NCI-H82 (cell line): Measurements from ENCODE around the gene ZNF335.
"Not testable (repeated sequence)": the region's sequence is repeated elsewhere in the genome, so short reads cannot be mapped to it uniquely, and the experiment has no call there.

Experiments used
- DNase-seq: peaks from one replicate; lab custom pipeline; 2025; lab: John Stamatoyannopoulos, UW

ZNF335 gene

DNA sequence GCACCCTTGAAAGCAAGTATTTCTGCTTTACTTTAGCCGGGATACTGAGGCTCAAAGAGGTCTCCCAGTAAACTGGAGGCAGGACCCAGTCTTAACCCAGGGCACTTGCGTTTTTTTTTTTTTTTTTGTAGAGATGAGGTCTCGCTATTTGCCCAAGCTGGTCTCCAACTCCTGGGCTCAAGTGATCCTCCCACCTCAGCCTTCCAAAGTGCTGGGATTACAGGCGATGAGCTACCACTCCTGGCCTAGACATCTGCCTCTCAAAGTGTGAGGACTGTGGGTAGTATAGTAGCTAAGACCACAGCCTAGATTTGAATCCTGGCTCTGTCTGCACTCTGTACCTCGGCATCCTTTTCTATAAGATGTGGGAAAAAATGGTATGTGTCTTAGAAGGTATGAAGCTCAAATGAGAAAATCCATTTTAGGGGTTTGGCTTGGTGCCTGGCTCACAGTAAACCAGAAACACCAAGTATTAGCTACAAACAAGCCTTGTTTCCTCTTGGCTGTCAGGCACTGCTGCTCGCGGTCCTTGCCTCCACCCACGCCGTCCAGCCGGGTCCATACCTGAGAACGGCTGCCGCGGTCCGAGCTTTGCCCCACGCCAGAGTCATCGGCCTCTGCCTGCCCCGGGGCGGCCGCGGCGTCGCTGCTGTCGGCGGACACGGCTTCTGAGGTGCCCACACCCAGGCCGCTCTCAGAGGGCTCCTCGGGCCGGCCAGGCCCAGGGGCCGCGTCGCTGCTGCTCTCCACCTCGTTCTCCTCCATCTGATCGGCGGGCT lies 1.2 kb downstream of the ZNF335 start:
- DNase-seq: peak; percentile 68

DNA sequence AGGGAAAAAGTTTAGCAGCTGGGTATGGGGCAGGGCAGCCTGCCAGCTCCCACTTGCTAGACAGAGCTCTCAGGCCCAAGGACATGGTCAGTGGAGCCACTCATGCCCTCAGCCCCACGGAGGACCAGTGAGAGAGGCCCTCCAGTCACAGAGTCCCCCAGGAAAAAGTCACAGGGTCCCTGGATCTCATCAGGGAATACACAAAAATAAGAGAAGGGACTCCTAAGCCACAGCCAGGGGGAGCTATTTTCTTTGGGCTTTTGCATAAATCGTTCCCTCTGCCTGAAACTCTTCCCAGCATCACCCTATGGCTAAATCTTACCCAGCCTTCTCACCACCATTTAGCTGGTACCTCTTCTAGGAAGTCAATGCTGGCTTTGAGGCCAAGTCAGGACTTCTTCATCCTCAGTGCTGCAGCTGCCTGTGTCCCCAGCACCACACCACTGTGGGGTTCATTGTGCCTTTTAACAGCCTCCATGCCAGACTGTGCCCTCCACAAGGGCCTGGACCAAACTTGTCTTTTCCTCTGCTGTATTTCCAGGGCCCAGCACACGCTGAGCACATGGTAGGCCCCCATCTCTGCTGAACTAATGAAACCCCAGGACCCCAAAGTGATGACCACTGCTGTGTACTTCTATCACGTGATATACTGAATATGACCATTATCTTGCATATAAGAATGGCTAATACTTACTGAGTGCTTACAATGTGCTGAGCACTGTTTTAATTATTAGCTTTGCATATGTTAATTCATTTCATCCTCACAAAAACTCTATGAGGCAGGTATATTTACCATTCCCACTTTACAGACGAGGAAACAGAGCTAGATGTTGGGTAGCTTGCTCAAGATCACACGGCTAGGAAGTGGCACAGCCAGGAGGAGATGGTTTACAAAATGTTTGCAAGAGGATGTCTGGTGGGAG lies 2.0 kb downstream of the ZNF335 start:
- peak; percentile 93 for DNase-seq

DNA sequence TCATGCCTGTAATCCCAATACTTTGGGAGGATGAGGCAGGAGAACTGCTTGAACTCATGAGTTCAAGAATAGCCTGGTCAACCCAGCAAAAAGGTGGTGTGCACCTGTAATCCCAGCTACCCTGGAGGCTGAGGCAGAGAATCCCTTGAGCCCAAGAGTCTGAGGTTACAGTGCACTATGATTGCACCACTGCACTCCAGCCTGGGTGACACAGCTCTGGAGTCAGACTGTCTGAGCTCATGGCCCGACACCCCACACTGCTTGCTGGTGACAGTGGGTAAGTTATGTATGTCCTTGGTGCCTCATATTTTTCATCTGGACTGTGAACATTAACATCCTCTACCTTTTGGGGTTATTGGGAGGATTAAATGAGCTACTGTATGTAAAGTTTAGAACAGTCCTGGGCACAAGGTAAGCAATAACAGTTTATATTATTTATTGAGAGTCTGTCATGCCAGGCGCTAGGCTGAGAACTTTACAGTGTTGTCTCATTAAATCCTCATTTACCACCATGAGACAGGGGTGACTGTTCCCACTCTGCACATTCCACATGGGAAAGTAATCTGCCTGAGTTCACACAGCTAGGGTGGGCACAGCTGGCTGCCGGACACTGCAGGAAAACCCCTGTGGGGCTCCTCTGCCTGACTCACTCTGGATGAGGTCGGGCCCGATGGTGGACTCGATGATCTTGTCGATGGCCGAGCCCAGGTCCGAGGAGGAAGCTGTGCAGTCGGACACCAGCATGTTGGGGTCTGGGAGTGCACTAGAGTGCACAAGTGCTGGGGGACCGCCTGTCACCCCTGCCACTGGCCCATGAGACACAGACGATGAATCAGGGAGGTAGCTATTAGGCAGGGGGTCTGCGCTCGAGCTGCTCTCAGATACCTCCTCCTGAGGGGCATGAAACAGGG lies 2.9 kb downstream of the ZNF335 start:
- DNase-seq: no peak

DNA sequence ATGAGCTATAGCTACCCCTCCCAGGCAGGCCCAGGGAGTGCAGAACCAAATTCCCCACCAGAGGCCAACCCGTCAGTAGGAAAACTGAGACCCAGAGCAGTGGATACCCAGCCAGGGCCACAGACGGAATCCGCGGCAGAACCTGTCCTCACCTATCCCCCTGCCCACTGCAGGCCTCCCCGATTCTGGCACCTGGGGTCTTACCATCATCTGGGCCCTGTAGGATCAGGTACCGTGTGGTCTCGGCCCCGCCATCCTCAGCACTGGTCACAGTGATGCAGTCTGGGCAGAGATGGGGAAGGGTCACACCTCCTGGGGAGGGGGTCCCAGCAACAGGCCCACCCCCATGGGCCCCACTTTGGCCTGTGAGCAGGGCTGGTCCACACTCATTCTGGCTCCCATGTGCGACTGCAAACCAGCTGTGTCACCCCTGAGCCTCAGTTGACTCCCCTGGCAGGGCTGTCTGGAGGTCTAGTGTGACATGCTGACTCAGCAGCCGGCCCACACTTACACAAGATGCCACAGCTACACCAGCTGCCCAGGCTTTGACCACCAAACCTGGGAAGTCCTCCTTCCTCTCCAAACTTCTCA lies 3.8 kb downstream of the ZNF335 start:
- DNase-seq: no peak

DNA sequence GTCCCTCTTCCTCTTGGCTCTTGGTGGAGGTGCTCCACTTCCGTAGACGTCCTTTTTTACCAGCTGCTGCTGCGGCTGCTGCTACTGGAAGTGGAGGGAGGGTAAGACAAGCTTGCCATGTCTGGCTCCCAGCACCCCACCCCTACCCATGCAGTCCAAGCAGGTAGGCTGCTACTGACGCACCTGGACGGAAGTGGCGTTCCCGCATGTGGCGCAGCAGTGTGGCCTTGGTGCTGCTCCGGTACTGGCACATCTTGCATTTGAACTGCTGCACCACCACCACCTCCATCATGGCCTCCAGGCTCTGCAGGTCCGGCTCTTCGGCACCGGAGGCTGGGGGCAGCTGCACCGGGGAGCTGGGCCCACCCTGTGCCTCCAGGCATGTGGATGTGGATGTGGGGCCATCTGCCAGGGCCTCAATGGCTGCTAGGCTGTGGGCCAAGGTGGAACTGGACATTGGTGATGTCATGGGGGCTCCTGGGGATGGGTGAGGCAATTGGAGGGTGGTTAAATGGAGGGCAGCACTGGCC lies 4.4 kb downstream of the ZNF335 start:
- DNase-seq: no peak

- DNase-seq: no peak
Measured at GRCh38 chr20:45965169-45966002, 6.6 kb downstream of the ZNF335 start.

DNA sequence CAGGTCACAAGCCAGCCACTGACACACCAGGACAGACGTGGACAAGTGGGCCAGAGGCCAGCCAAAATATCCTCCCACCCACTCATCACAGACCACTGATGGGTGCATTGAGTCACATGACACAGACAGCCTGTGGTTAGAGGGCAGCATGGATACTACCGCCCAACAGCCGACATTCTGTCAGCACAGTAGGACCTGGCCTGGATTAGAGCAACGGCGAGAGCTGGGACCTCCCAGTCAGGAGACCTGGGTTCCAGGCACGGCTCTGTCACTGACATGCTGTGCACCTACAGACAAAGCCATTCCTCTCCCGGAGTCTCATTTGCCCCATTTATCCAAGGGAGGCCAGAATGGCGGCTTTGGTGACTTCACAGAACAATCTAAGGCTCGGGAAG lies 8.0 kb downstream of the ZNF335 start:
- no peak for DNase-seq

DNA sequence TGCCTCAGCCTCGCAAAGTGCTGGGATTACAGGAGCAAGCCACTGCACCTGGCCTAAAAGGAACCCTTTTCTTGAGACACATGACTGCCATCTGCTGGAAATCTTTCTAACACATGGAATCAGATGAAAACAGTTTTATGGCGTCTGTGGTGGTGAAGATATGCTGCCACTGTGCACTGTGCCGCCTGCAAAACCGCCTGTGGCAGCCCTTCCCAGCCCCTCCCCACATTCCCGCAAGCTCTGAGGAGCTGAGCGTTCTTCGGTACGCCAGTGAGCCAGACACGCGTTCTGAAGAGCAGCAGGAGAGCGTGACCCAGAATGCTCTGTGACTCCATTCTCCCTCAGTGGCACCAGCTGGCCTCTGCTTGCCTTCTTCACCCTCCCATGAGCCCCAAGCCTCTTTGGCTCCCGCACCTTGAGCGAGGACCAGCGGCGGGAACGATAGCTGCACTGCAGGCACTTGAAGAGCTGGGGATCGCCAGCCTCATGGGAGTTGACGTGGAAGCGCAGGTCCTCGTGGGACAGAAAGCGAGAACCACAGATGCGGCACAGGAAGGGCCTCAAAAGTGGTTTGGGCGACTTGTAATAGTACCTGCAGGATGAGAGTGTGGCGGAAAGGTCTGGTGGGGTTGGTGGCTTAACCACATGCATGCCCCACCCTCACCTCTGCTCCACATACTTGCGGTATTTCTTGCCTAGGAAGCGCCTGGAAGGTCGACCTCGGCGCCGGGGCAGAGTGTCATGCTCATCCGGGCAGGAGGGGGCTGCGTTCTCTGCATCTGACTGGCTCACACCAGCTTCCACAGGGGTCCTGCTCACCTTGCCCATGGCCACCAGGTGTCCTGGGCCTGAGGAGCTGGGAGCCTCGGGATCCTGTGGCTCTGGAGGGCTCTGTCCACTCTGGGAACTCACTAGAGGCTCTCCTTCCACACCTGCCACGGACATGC lies 8.7 kb downstream of the ZNF335 start:
- DNase-seq: peak; percentile 85

DNA sequence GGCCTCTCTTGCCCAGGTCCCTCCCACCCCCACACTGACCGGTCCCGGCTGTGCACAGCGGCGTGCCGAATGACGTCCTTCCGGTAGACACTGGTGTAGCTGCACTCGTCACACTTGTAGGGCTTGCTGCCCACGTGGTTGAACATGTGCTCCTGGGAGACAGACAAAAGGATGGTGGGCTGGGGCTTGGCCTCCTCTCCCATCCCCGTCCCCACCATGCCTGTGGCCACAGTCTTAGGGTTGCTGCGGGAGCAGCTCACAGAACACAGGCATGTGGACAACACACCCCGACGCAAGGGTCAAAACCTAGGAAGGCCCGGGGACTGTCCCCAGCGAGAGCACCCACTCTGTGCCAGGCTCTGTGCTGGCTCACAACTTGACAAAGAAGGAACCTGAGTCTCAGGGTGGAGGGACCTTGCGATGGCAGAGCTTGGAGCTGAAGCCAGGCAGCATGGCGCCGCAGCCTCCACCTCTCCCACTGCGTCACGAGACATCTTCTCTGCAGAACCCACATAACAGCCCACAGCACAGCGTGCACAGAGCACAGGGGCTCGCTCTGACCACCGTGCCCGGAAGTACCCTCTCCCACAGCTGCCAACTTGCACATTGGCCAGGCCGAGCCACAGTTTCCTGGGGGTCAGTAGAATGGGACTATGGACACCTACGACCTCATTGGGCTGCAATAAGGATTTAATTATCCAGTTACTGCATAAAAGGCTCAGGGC lies 9.8 kb downstream of the ZNF335 start:
- no peak for DNase-seq

DNA sequence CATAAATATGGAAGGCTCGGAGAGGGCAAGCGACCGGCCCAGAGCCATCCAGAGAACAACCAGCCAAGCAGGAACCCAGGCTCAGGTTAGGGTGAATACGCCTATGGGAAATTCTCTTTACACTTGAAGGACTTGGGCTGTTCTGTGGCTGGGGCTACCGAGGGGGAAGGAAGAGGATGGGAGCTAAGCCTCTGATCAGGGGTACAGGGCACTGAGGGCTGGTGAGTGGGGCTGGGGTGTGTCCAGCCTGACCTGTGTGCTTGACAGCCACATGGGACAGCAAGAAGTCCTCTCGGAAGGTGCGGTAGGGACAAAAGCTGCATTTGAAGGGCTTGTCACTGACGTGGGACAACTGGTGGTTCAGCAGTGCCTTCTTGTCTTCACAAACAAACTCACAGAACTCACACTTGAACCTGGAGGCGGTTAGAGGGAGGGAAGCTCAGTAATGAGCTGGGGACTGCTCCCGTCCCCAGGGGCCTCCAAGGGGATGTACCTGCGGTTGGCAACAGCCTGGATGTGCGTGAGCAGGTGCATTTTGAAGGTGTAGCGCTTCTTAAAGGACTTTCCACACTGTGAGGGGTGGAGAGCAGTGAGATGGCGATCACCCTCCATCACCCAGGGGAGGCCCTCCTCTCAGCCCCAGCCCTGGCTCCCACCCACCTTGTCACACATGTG lies 11.9 kb downstream of the ZNF335 start:
- DNase-seq: no peak

DNA sequence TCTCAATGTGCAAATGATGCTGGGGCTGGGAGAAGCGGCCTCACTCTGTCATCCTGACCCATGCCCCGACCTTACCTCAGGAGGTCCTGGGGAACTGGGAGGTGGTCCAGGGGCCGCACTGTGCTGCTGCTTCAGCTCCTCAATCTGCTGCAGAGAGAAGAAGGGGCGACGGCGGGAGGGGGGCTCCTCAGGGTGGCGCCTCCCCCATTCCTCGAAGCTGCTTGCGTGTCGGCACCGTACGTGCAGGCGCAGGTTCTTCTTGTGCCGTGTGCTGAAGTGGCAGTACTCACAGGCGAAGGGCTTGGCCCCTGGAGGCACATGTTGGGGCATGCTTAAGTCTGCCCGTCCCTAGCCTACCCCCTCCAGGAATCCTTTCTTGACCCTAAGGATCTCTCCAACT lies 12.9 kb downstream of the ZNF335 start:
- DNase-seq: no peak

DNA sequence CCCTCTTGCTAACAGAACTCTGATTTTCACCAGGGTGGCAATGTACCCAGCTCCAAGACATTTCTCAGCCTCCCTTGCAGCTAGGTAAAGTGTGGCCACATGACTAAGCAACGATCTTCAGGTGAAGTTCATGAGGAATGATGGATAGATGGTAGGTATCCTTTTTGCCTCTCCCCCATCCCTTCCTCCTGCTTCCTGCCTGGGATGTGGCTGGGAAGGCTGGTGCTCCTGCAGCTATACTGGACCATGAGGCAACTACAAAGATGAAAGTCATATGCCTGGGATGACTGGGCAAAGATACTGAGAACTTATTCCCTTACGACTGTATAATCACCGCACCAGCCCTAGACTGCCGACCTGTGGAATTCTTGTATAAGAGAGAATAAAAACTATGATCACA lies 13.4 kb downstream of the ZNF335 start:
- DNase-seq: no peak

DNA sequence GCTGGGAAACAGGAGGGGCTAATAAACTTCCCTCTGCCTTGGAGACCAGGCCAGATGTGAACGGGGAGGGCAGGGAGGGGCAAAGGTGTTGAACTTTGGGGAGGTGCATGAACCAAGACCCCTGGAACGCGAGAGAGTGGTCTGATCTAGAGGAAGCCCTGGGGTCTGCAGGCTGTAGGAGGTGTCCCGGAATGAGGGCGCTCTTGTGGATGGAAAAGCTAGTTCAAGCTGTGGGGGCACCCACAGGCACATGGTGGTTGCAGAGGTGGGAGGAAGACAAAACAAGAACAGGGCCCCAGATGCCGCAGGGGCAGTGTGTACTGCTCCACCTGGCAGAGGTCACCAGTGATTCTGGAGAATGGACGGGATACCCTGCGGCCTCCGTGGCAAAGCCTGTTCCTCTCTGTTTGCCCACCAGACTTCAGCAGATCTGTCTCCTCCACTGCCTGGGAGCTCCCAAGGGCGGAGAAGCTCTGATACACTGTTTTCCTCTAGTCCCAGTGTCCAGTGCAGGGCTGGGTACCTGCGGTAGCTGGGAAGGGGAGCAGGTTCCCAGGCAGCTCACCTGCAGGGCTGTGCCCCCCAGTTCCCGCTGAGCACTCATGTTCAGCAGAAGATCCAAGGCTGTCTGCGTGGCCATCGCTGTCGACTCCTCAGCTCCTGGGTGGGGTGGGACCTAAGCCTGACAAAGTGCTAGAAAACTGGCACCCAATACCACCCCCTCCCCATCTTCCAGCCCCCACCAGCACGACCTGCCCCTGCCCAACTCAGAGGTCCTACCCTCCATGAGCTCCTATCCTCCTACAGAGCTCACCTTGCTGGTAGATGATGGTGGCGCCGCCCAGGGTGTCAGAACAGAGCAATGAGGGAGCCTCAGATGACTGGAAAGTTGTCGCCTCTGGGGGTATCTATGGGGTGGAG lies 14.7 kb downstream of the ZNF335 start:
- no peak for DNase-seq

- not testable (repeated sequence) for DNase-seq
Measured at GRCh38 chr20:45956326-45956725, 15.7 kb downstream of the ZNF335 start.

- no peak for DNase-seq
Measured at GRCh38 chr20:45953672-45954071, 18.3 kb downstream of the ZNF335 start.

- DNase-seq: no peak
Measured at GRCh38 chr20:45952861-45953260, 19.1 kb downstream of the ZNF335 start.
